ENCODE measurements around the gene TMEM187. TPM values are rescaled to one million over a fixed set of nuclear protein-coding genes. Genes with fewer than 3 reads are reported as not detected.

The TMEM187 gene
- total RNA-seq, 1 donor = 5.2 TPM

GRCh38 chrX:154025230-154025629, 52.7 kb downstream of the TMEM187 start:
- TF ChIP-seq CTCF (IDR thresholded peaks at IDR 0.05; ENCODE audit: insufficient read depth, low read depth, low read length) = no peak
- no peak overlapping the region for H3K4me3 ChIP-seq (ENCODE audit: low read depth, low read length)
- no peak for DNase-seq (ENCODE audit: low read depth)

DNA sequence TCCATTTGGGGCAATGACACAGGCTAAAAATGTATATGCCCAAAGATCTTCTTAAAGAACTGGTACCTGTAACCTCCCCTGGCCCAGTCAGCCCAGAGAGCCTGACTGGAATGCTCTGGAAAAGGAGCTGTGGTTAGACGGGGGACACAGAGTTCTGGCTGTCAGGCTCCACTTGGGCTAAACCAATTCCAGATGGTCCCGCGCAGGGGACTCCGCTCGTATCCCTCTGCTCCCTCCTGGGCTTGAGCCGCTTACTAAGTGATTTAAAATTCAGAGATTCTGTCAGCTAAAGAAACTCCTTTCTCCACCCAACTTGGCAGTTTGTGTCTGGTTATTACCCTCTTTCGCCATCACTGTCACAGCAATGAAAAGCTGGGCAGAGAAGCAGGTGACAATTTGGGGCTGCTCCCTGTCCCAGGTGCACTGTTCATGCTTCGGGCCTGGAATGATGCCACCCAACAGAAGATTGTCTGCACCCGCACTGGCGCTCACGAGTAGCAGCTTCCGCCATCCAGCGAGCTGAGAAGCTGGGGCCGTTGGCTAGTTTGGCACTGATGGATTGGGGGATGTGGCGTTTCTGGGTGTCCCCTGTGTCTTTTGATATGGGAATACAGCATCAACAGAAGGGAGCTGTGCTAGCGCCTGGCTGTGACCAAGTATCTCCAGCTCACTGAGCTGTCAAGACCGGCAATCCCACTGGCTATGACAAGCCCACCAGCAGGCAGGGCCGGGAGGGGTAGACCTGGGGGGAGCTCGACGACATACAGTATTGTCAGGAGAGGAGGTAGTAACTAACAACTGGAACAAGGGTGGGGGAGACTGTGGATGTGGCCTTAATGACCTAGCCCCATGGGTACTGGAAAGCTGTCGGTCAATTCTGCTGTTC, 53.8 kb downstream of the TMEM187 start:
- DNase-seq (ENCODE audit: low read depth) = no peak
- no peak overlapping the region for H3K4me3 ChIP-seq (ENCODE audit: low read depth, low read length)
- no peak for TF ChIP-seq CTCF (IDR thresholded peaks at IDR 0.05; ENCODE audit: insufficient read depth, low read depth, low read length)

DNA sequence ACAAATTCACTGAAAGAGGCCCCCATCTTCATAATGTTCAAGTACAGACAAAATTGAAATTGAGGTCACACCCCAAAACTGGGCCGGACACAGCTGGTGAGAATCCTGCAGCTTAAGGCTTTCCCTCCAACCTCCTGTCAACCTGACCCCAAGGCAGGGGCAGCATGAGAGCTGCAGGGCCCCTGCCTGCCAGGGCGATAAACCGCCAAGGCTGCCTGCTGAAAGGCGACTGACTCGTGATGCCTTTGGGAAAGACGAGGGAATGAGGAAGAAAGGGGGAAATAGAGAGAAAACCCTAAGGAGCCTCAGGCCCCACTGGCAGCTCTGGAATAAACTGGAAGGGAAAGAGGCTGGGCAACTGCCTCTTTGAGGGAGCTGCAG, 54.5 kb downstream of the TMEM187 start:
- no peak for DNase-seq (ENCODE audit: low read depth)
- TF ChIP-seq CTCF (IDR thresholded peaks at IDR 0.05; ENCODE audit: insufficient read depth, low read depth, low read length) = no peak
- no peak overlapping the region for H3K4me3 ChIP-seq (ENCODE audit: low read depth, low read length)

- no peak overlapping the region for H3K4me3 ChIP-seq (ENCODE audit: low read depth, low read length)
- DNase-seq (ENCODE audit: low read depth) = no peak
- no peak for TF ChIP-seq CTCF (IDR thresholded peaks at IDR 0.05; ENCODE audit: insufficient read depth, low read depth, low read length)
Observed at GRCh38 chrX:154027986-154028385, 55.4 kb downstream of the TMEM187 start.

GRCh38 chrX:154028502-154029184, 56.1 kb downstream of the TMEM187 start:
- no peak overlapping the region for H3K4me3 ChIP-seq (ENCODE audit: low read depth, low read length)
- no peak for TF ChIP-seq CTCF (IDR thresholded peaks at IDR 0.05; ENCODE audit: insufficient read depth, low read depth, low read length)
- DNase-seq (ENCODE audit: low read depth) = no peak

- H3K4me3 ChIP-seq (ENCODE audit: low read depth, low read length) = no peak overlapping the region
- no peak for TF ChIP-seq CTCF (IDR thresholded peaks at IDR 0.05; ENCODE audit: insufficient read depth, low read depth, low read length)
- no peak for DNase-seq (ENCODE audit: low read depth)
Observed at GRCh38 chrX:154029439-154029838, 56.9 kb downstream of the TMEM187 start.
